Heart left ventricle (tissue), 13 donors: Measurements from ENCODE around the gene IAH1.

Source experiments
- POLR2A ChIP-seq, 2 donors: fragments of 450-650 bp; IDR thresholded peaks; one replicate each; pipeline ENCODE4 v1.6.1; 2017; ENCODE audit warnings: antibody characterized with exemption in 2 of 2, mild to moderate bottlenecking in 2 of 2, moderate library complexity in 2 of 2
- TF ChIP-seq, protein P1 (sequence below), 12 donors: fragments of 200-600 bp; sonication (generic) in 4 of 12; IDR thresholded peaks; one replicate each; pipeline versions ENCODE4 v1.5.0 to v1.8.0; 2018 to 2022; ENCODE audit warnings: antibody characterized with exemption in 12 of 12, mild to moderate bottlenecking in 5 of 12
- donor health status: ischemic (EF 13 %, LVEDD 7.1; RV severe dilation, severe dysfunction).
- donor health status: DM: no; HTN: yes; CAD: no.
- donor health status: DM: no; HTN: no; CAD: no.
- donor health status: ischemic (EF 25% LVEDD 6.9; RV normal size, moderate dysfunction).
- donor health status: ischemic (EF 25% LVEDD 5.7; RV mildly dilated, moderate dysfunction).
- donor health status: ischemic (EF 35%, LVEDD 5.7; RV mildly dilated, moderate dysfunction).
- donor health status: nonischemic (EF 11% LVEDD 7.7; RV severe dilation, severe dysfunction).
- donor health status: DM: yes; HTN: yes; CAD: no.
- donor health status: PGD.
- donor health status: ischemic (EF 29% LVEDD 5.4; RV normal size, mild dysfunction).
- donor health status: nonischemic (EF 23%, LVEDD 6.1; RV moderate dilation, normal function).

- TF ChIP-seq, protein P1, sequence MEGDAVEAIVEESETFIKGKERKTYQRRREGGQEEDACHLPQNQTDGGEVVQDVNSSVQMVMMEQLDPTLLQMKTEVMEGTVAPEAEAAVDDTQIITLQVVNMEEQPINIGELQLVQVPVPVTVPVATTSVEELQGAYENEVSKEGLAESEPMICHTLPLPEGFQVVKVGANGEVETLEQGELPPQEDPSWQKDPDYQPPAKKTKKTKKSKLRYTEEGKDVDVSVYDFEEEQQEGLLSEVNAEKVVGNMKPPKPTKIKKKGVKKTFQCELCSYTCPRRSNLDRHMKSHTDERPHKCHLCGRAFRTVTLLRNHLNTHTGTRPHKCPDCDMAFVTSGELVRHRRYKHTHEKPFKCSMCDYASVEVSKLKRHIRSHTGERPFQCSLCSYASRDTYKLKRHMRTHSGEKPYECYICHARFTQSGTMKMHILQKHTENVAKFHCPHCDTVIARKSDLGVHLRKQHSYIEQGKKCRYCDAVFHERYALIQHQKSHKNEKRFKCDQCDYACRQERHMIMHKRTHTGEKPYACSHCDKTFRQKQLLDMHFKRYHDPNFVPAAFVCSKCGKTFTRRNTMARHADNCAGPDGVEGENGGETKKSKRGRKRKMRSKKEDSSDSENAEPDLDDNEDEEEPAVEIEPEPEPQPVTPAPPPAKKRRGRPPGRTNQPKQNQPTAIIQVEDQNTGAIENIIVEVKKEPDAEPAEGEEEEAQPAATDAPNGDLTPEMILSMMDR (IDR thresholded peaks at IDR 0.05) = no peak
- no peak for TF ChIP-seq POLR2A (IDR thresholded peaks at IDR 0.05)
Measured at GRCh38 chr2:9478526-9478925, 4.2 kb downstream of the IAH1 start.
